HepG2 (cell line): ENCODE measurements around the gene GNG10. TPM values are rescaled to one million over a fixed set of nuclear protein-coding genes. Genes with fewer than 3 reads are reported as not detected.

Experiments used
- FOSL1 ChIP-seq: sonication (generic); formaldehyde crosslinking; IDR thresholded peaks from 2 replicates; pipeline ENCODE4 v1.9.0; 2021; ENCODE audit warnings: missing genetic modification reagents, borderline replicate concordance
- HNRNPH1 ChIP-seq: fragments of 200-400 bp; formaldehyde crosslinking; optimal IDR thresholded peaks from 2 replicates; pipeline ENCODE3; 2017; ENCODE audit warnings: mild to moderate bottlenecking, low read depth, low read length
- HOXA3 ChIP-seq: sonication (generic); formaldehyde crosslinking; IDR thresholded peaks from 2 replicates; pipeline ENCODE4 v1.5.0; 2020; ENCODE audit warnings: missing genetic modification reagents
- KLF16 ChIP-seq, 2 experiments: sonication (generic) in 1 of 2; formaldehyde crosslinking in 1 of 2; IDR thresholded peaks; 2 replicates each; pipeline versions ENCODE4 v1.6.1 to v1.8.0; 2016 to 2023; ENCODE audit warnings: missing genetic modification reagents in 2 of 2, missing compliant biosample characterization in 1 of 2
- MYNN ChIP-seq: sonication (generic); formaldehyde crosslinking; IDR thresholded peaks from 2 replicates; pipeline ENCODE4 v1.4.0; 2020; ENCODE audit warnings: mild to moderate bottlenecking, low read depth, missing genetic modification reagents
- NFATC3 ChIP-seq: sonication (generic); formaldehyde crosslinking; IDR thresholded peaks from 2 replicates; pipeline ENCODE4 v1.5.1; 2020; ENCODE audit warnings: mild to moderate bottlenecking, missing genetic modification reagents
- NFE2 ChIP-seq: sonication (generic); formaldehyde crosslinking; IDR thresholded peaks from 2 replicates; pipeline ENCODE4 v1.4.0; 2020; ENCODE audit warnings: missing genetic modification reagents
- PHF8 ChIP-seq: sonication (generic); formaldehyde crosslinking; IDR thresholded peaks from 2 replicates; pipeline ENCODE4 v1.5.0; 2020; ENCODE audit warnings: missing genetic modification reagents
- POLR2AphosphoS5 ChIP-seq: IDR thresholded peaks from 2 replicates; pipeline ENCODE4 v1.6.1; 2012; ENCODE audit warnings: low read depth, low read length
- SALL1 ChIP-seq: sonication (generic); formaldehyde crosslinking; IDR thresholded peaks from 2 replicates; pipeline ENCODE4 v1.8.0; 2022; ENCODE audit warnings: mild to moderate bottlenecking, missing genetic modification reagents
- SIX1 ChIP-seq: sonication (generic); formaldehyde crosslinking; IDR thresholded peaks from 2 replicates; pipeline ENCODE4 v1.4.0; 2020; ENCODE audit warnings: missing genetic modification reagents, borderline replicate concordance
- SMAD3 ChIP-seq: sonication (generic); formaldehyde crosslinking; IDR thresholded peaks from 2 replicates; pipeline ENCODE4 v1.4.0; 2020; ENCODE audit warnings: missing genetic modification reagents
- SP4 ChIP-seq: sonication (generic); formaldehyde crosslinking; IDR thresholded peaks from 2 replicates; pipeline ENCODE4 v1.8.1; 2023; ENCODE audit warnings: mild to moderate bottlenecking, missing genetic modification reagents
- YY1 ChIP-seq: IDR thresholded peaks from 2 replicates; pipeline ENCODE4 v1.6.1; 2011; ENCODE audit warnings: low read length, low read depth, moderate library complexity, mild to moderate bottlenecking; ENCODE audit not compliant: insufficient read depth, insufficient replicate concordance
- ZFP36L1 ChIP-seq: sonication (generic); formaldehyde crosslinking; IDR thresholded peaks from 2 replicates; pipeline ENCODE4 v1.8.0; 2022; ENCODE audit warnings: mild to moderate bottlenecking, missing genetic modification reagents, moderate library complexity
- ZFYVE20 ChIP-seq: sonication (generic); formaldehyde crosslinking; IDR thresholded peaks from 2 replicates; pipeline ENCODE4 v1.8.0; 2023; ENCODE audit warnings: low read depth, mild to moderate bottlenecking, moderate library complexity, missing genetic modification reagents, borderline replicate concordance
- ZNF383 ChIP-seq: sonication (generic); formaldehyde crosslinking; IDR thresholded peaks from 2 replicates; pipeline ENCODE4 v1.4.0; 2020; ENCODE audit warnings: missing genetic modification reagents, mild to moderate bottlenecking, borderline replicate concordance
- ZNF547 ChIP-seq: sonication (generic); formaldehyde crosslinking; IDR thresholded peaks from 2 replicates; pipeline ENCODE4 v1.5.1; 2020; ENCODE audit warnings: mild to moderate bottlenecking, missing genetic modification reagents
- ZNF674 ChIP-seq: sonication (generic); formaldehyde crosslinking; IDR thresholded peaks from 2 replicates; pipeline ENCODE4 v1.5.0; 2020; ENCODE audit warnings: low read depth, mild to moderate bottlenecking, missing genetic modification reagents
- polyA plus RNA-seq, 8 experiments: library from polyadenylated mRNA; depleted of rRNA in 3 of 8; stranded (reverse) in 7 of 8; unstranded in 1 of 8; fragments of >200 nt; fragmentation: Illumina TruSeq in 4 of 8; extraction: Trizol in 4 of 8; gene quantifications; 2 replicates each; pipeline versions ENCODE4 v1.2.1 to v1.2.3, GENCODE V29; 2011 to 2016; ENCODE audit warnings: low read depth in 4 of 8, missing spikeins in 1 of 8, mixed read lengths in 1 of 8; ENCODE audit not compliant: insufficient read depth in 1 of 8
- total RNA-seq, 5 experiments: library from RNA; depleted of rRNA; stranded (reverse); fragments of >200 nt; fragmentation: Illumina TruSeq; extraction: Trizol; gene quantifications; 2 replicates each; pipeline ENCODE4 v1.2.3, GENCODE V29; 2016; ENCODE audit warnings: low read depth in 1 of 5
- TF ChIP-seq, protein P1 (sequence below): sonication (generic); formaldehyde crosslinking; IDR thresholded peaks from 2 replicates; pipeline ENCODE4 v1.9.0; 2022; ENCODE audit warnings: missing genetic modification reagents, mild to moderate bottlenecking, borderline replicate concordance
- TF ChIP-seq, protein P2 (sequence below): sonication (generic); formaldehyde crosslinking; conservative IDR thresholded peaks from 2 replicates; pipeline ENCODE4 v1.8.0; 2022; ENCODE audit warnings: missing genetic modification reagents
- TF ChIP-seq, protein P3 (sequence below): sonication (generic); formaldehyde crosslinking; IDR thresholded peaks from 2 replicates; pipeline ENCODE4 v1.4.0; 2020; ENCODE audit warnings: missing genetic modification reagents
- TF ChIP-seq, protein P4 (sequence below): sonication (generic); formaldehyde crosslinking; IDR thresholded peaks from 2 replicates; pipeline ENCODE4 v1.4.0; 2020; ENCODE audit warnings: missing genetic modification reagents, mild to moderate bottlenecking, borderline replicate concordance
- TF ChIP-seq, protein P5 (sequence below): sonication (generic); formaldehyde crosslinking; IDR thresholded peaks from 2 replicates; pipeline ENCODE4 v1.4.0; 2020; ENCODE audit warnings: missing genetic modification reagents

The GNG10 gene
- total and polyA plus RNA-seq, 2 of the 13 experiments (the other 11 are each of a cell fraction or from before 2014, with no cell fraction given): 29.8 to 32.4 TPM

DNA sequence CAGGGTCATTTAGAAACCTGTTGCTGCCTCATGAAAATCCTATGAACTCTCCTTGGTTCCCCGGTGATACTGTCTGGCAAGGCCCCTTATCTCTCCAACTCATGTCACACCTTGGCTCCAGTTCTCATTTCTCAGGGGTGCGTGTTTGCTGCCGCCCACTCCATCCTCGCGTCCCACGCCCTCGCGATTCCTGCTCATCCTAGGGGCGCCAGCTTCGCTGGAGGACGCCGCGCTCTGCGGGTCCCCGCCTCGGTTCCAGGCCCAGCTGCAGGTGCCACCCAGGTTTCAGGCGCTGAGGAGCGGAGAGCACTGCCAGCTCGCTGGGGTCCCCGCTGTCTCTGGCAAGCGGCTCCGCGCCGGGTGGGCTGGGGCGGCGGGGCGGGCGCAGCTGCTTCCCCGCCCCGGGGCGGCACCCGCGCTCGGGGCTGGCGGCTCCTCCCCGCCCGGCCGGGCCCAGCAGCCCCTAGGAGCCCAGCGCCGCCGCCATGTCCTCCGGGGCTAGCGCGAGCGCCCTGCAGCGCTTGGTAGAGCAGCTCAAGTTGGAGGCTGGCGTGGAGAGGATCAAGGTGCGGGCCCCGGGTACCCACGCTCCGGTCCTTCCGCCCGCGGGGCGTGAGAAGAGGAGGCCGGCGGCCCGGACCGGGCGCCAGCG, at the start of gene GNG10 (continued):
- TF ChIP-seq, protein P1, sequence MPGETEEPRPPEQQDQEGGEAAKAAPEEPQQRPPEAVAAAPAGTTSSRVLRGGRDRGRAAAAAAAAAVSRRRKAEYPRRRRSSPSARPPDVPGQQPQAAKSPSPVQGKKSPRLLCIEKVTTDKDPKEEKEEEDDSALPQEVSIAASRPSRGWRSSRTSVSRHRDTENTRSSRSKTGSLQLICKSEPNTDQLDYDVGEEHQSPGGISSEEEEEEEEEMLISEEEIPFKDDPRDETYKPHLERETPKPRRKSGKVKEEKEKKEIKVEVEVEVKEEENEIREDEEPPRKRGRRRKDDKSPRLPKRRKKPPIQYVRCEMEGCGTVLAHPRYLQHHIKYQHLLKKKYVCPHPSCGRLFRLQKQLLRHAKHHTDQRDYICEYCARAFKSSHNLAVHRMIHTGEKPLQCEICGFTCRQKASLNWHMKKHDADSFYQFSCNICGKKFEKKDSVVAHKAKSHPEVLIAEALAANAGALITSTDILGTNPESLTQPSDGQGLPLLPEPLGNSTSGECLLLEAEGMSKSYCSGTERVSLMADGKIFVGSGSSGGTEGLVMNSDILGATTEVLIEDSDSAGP (CRISPR knock-in tag): no peak
- TF ChIP-seq KLF16 (CRISPR knock-in tag; IDR thresholded peaks at IDR 0.05) (no peak), SIX1 (CRISPR knock-in tag) (no peak), HOXA3 (CRISPR knock-in tag) (0 out of 2 replicates have a peak, but pooled peaks have one; percentile 19), HNRNPH1 (no peak), ZFYVE20 (CRISPR knock-in tag) (no peak), SALL1 (peak; percentile 48), PHF8 (CRISPR knock-in tag) (peak; percentile 92), MYNN (CRISPR knock-in tag) (no peak), SP4 (CRISPR knock-in tag) (peak; percentile 63; the same call in 1 of the 2 replicates), NFE2 (CRISPR knock-in tag) (no peak), YY1 (peak; percentile 85), SMAD3 (CRISPR knock-in tag) (no peak), ZNF547 (0 out of 2 replicates have a peak, but pooled peaks have one; percentile 35), POLR2AphosphoS5 (peak; percentile 57; the same call in 1 of the 2 replicates), ZFP36L1 (peak; percentile 49; the same call in 1 of the 2 replicates), ZNF674 (CRISPR knock-in tag) (no peak), FOSL1 (CRISPR knock-in tag) (no peak), NFATC3 (CRISPR knock-in tag) (no peak), ZNF383 (CRISPR knock-in tag) (no peak)
- TF ChIP-seq, protein P2, sequence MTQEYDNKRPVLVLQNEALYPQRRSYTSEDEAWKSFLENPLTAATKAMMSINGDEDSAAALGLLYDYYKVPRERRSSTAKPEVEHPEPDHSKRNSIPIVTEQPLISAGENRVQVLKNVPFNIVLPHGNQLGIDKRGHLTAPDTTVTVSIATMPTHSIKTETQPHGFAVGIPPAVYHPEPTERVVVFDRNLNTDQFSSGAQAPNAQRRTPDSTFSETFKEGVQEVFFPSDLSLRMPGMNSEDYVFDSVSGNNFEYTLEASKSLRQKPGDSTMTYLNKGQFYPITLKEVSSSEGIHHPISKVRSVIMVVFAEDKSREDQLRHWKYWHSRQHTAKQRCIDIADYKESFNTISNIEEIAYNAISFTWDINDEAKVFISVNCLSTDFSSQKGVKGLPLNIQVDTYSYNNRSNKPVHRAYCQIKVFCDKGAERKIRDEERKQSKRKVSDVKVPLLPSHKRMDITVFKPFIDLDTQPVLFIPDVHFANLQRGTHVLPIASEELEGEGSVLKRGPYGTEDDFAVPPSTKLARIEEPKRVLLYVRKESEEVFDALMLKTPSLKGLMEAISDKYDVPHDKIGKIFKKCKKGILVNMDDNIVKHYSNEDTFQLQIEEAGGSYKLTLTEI: no peak
- TF ChIP-seq, protein P3, sequence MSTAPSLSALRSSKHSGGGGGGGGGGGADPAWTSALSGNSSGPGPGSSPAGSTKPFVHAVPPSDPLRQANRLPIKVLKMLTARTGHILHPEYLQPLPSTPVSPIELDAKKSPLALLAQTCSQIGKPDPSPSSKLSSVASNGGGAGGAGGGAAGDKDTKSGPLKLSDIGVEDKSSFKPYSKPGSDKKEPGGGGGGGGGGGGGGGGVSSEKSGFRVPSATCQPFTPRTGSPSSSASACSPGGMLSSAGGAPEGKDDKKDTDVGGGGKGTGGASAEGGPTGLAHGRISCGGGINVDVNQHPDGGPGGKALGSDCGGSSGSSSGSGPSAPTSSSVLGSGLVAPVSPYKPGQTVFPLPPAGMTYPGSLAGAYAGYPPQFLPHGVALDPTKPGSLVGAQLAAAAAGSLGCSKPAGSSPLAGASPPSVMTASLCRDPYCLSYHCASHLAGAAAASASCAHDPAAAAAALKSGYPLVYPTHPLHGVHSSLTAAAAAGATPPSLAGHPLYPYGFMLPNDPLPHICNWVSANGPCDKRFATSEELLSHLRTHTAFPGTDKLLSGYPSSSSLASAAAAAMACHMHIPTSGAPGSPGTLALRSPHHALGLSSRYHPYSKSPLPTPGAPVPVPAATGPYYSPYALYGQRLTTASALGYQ (CRISPR knock-in tag): no peak
- TF ChIP-seq, protein P4, sequence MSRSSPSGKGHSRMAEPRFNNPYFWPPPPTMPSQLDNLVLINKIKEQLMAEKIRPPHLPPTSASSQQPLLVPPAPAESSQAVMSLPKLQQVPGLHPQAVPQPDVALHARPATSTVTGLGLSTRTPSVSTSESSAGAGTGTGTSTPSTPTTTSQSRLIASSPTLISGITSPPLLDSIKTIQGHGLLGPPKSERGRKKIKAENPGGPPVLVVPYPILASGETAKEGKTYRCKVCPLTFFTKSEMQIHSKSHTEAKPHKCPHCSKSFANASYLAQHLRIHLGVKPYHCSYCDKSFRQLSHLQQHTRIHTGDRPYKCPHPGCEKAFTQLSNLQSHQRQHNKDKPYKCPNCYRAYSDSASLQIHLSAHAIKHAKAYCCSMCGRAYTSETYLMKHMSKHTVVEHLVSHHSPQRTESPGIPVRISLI (CRISPR knock-in tag): no peak
- TF ChIP-seq, protein P5, sequence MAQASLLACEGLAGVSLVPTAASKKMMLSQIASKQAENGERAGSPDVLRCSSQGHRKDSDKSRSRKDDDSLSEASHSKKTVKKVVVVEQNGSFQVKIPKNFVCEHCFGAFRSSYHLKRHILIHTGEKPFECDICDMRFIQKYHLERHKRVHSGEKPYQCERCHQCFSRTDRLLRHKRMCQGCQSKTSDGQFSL (CRISPR knock-in tag): no peak
